Stimulated activated CD4-positive, alpha-beta T cell treated with anti-CD3 and anti-CD28 coated beads, TNF-alpha, amount 100 ng/mL, for 24 hours (primary cell): ENCODE results near the gene WBP2.
"Not testable (repeated sequence)": the region's sequence is repeated elsewhere in the genome, so short reads cannot be mapped to it uniquely, and the experiment has no call there.

Experiments
- DNase-seq, 3 experiments: peaks; one replicate each; pipeline ENCODE4 v3.0.0-alpha.2; 2020; ENCODE audit warnings: low read depth in 3 of 3

The WBP2 gene

GRCh38 chr17:75814021-75814395 lies 41.1 kb downstream of the WBP2 start:
- DNase-seq: no peak

- no peak for DNase-seq
These were observed 41.8 kb downstream of the WBP2 start for GRCh38 chr17:75813081-75814020.

GRCh38 chr17:75812096-75813013 lies 42.8 kb downstream of the WBP2 start:
- DNase-seq: no peak

- DNase-seq: no peak
These were observed 44.0 kb downstream of the WBP2 start for GRCh38 chr17:75811174-75811573.

GRCh38 chr17:75810756-75811155 lies 44.4 kb downstream of the WBP2 start:
- not testable (repeated sequence) for DNase-seq

- DNase-seq: no peak
These were observed 44.9 kb downstream of the WBP2 start for GRCh38 chr17:75810216-75810615.

GRCh38 chr17:75809631-75810111 lies 45.5 kb downstream of the WBP2 start:
- no peak for DNase-seq

- no peak for DNase-seq
These were observed 46.1 kb downstream of the WBP2 start for GRCh38 chr17:75808905-75809621.

- DNase-seq: no peak
These were observed 46.6 kb downstream of the WBP2 start for GRCh38 chr17:75808549-75808904.

- no peak for DNase-seq
These were observed 47.3 kb downstream of the WBP2 start for GRCh38 chr17:75807861-75808260.

GRCh38 chr17:75806822-75807500 lies 48.2 kb downstream of the WBP2 start:
- DNase-seq: no peak

- DNase-seq: no peak
These were observed 51.3 kb downstream of the WBP2 start for GRCh38 chr17:75803883-75804282.

GRCh38 chr17:75799402-75799801 lies 55.7 kb downstream of the WBP2 start:
- DNase-seq: no peak

- DNase-seq: no peak
These were observed 59.1 kb downstream of the WBP2 start for GRCh38 chr17:75795820-75796607.
